DOHH2 (cell line): Measurements from ENCODE around the gene KIFBP.

Source experiments
- H3F3A ChIP-seq: fragments of 200-600 bp; sonication (generic), shearing (Covaris generic); 2 replicates; pipeline ENCODE4 v1.6.0; 2016; ENCODE audit warnings: antibody characterized with exemption, mild to moderate bottlenecking; ENCODE audit not compliant: control insufficient read depth, insufficient read depth
- H3K27ac ChIP-seq: fragments of 200-600 bp; sonication (generic); 2 replicates; pipeline ENCODE4 v1.5.1; 2014; ENCODE audit warnings: low read depth, mild to moderate bottlenecking, low read length, moderate library complexity
- H3K27me3 ChIP-seq: fragments of 200-600 bp; sonication (generic); 2 replicates; pipeline ENCODE4 v1.6.1; 2014; ENCODE audit warnings: mild to moderate bottlenecking, low read length, mixed read lengths; ENCODE audit not compliant: control insufficient read depth
- H3K36me3 ChIP-seq: fragments of 200-600 bp; sonication (generic); 2 replicates; pipeline ENCODE4 v1.6.1; 2014; ENCODE audit warnings: mild to moderate bottlenecking, low read length, moderate library complexity, mixed read lengths; ENCODE audit not compliant: control insufficient read depth
- H3K4me1 ChIP-seq: fragments of 200-600 bp; sonication (generic); 2 replicates; pipeline ENCODE4 v1.6.1; 2014; ENCODE audit warnings: mild to moderate bottlenecking, low read length, mixed read lengths; ENCODE audit not compliant: control insufficient read depth
- H3K4me2 ChIP-seq: fragments of 200-600 bp; sonication (generic); 2 replicates; pipeline ENCODE4 v1.6.0; 2014; ENCODE audit warnings: mild to moderate bottlenecking, low read length, moderate library complexity
- H3K4me3 ChIP-seq: fragments of 200-600 bp; sonication (generic); 2 replicates; pipeline ENCODE4 v1.5.1; 2014; ENCODE audit warnings: mild to moderate bottlenecking, low read length, mixed read lengths
- H3K79me2 ChIP-seq: fragments of 200-600 bp; sonication (generic); 2 replicates; pipeline ENCODE4 v1.6.1; 2014; ENCODE audit warnings: mild to moderate bottlenecking, low read length, mixed read lengths; ENCODE audit not compliant: control insufficient read depth
- H3K9me2 ChIP-seq: fragments of 200-600 bp; sonication (generic); replicated peaks from 2 replicates; pipeline ENCODE4 v1.6.1; 2014; ENCODE audit warnings: mild to moderate bottlenecking, low read length, mixed read lengths; ENCODE audit not compliant: control insufficient read depth
- H3K9me3 ChIP-seq: fragments of 200-600 bp; sonication (generic); 2 replicates; pipeline ENCODE4 v1.6.1; 2014; ENCODE audit warnings: antibody characterized with exemption, low read length, mixed read lengths; ENCODE audit not compliant: control insufficient read depth, insufficient read depth
- H4K20me1 ChIP-seq: fragments of 200-600 bp; sonication (generic); 2 replicates; pipeline ENCODE4 v1.6.0; 2014; ENCODE audit warnings: low read depth, mild to moderate bottlenecking, antibody characterized with exemption, low read length, moderate library complexity; ENCODE audit not compliant: control insufficient read depth, insufficient read depth
- CTCF ChIP-seq: fragments of 200-600 bp; sonication (generic); IDR thresholded peaks from one replicate; pipeline ENCODE4 v1.5.1; 2014; ENCODE audit warnings: antibody characterized with exemption, mild to moderate bottlenecking, low read depth, low read length; ENCODE audit not compliant: poor library complexity, severe bottlenecking
- EZH2phosphoT487 ChIP-seq: fragments of 200-600 bp; sonication (generic); IDR thresholded peaks from 2 replicates; pipeline ENCODE4 v1.6.1; 2017; ENCODE audit warnings: borderline replicate concordance, mild to moderate bottlenecking, antibody characterized with exemption, low read length, moderate library complexity, mixed read lengths

KIFBP gene

GRCh38 chr10:69056536-69057260, 68.1 kb downstream of the KIFBP start:
- Histone ChIP-seq H3K9me3 (no peaks in the 10 kb centered on the region), H3K79me2 (no peaks in the 10 kb centered on the region), H3K9me2 (no peaks in the 10 kb centered on the region; the same call in 1 of the 2 replicates), H3F3A (no peaks in the 10 kb centered on the region), H4K20me1 (no peaks in the 10 kb centered on the region), H3K4me3 (no peak overlapping the region), H3K4me1 (peaks cover 6% of the 10 kb centered on the region), H3K27me3 (peaks cover 7% of the 10 kb centered on the region; the same call in 1 of the 2 replicates), H3K36me3 (no peaks in the 10 kb centered on the region), H3K4me2 (no peak overlapping the region), H3K27ac (no peak overlapping the region)
- TF ChIP-seq CTCF (no peak), EZH2phosphoT487 (no peak)

GRCh38 chr10:69057261-69057950, 68.8 kb downstream of the KIFBP start:
- H3K36me3 ChIP-seq, result no peaks in the 10 kb centered on the region
- H3K4me3 ChIP-seq, result no peak overlapping the region
- peaks cover 12% of the 10 kb centered on the region for H3K4me1 ChIP-seq
- no peaks in the 10 kb centered on the region for H3K9me3 ChIP-seq
- no peak overlapping the region for H3K4me2 ChIP-seq
- H3K9me2 ChIP-seq, result no peaks in the 10 kb centered on the region; the same call in 1 of the 2 replicates
- TF ChIP-seq EZH2phosphoT487 (no peak), CTCF (no peak)
- H3K27me3 ChIP-seq, result peaks cover 9% of the 10 kb centered on the region; the same call in 1 of the 2 replicates
- no peaks in the 10 kb centered on the region for H4K20me1 ChIP-seq
- no peaks in the 10 kb centered on the region for H3F3A ChIP-seq
- H3K27ac ChIP-seq, result no peak overlapping the region
- no peaks in the 10 kb centered on the region for H3K79me2 ChIP-seq

- Histone ChIP-seq H3K27ac (no peak overlapping the region), H3K4me1 (peaks cover 12% of the 10 kb centered on the region), H3K9me3 (no peaks in the 10 kb centered on the region), H3K4me3 (no peak overlapping the region), H3K27me3 (peaks cover 12% of the 10 kb centered on the region), H3K9me2 (no peaks in the 10 kb centered on the region), H3K79me2 (no peaks in the 10 kb centered on the region), H3K36me3 (no peaks in the 10 kb centered on the region), H4K20me1 (no peaks in the 10 kb centered on the region), H3K4me2 (no peak overlapping the region), H3F3A (no peaks in the 10 kb centered on the region)
- TF ChIP-seq EZH2phosphoT487 (no peak), CTCF (no peak)
These were observed 69.3 kb downstream of the KIFBP start for GRCh38 chr10:69057951-69058297.
